KMS-11 (cell line): ENCODE data around the gene TLX3.

Experiments used
- H2AFZ ChIP-seq: fragments of 200-600 bp; sonication (generic); 2 replicates; pipeline ENCODE4 v1.6.1; 2016; ENCODE audit warnings: antibody characterized with exemption, mixed run types, low read depth
- H3K27ac ChIP-seq: fragments of 200-600 bp; sonication (generic); 2 replicates; pipeline ENCODE4 v1.6.1; 2016; ENCODE audit warnings: mild to moderate bottlenecking, mixed run types
- H3K27me3 ChIP-seq: fragments of 200-600 bp; sonication (generic); 2 replicates; pipeline ENCODE4 v1.6.1; 2017; ENCODE audit warnings: mild to moderate bottlenecking, low read depth, mixed run types, moderate library complexity; ENCODE audit not compliant: insufficient read depth
- H3K36me3 ChIP-seq: fragments of 200-600 bp; sonication (generic); 2 replicates; pipeline ENCODE4 v1.6.1; 2017; ENCODE audit warnings: mild to moderate bottlenecking, mixed run types; ENCODE audit not compliant: insufficient read depth
- H3K4me1 ChIP-seq: fragments of 200-600 bp; sonication (generic); 2 replicates; pipeline ENCODE4 v1.6.1; 2016; ENCODE audit warnings: mild to moderate bottlenecking, low read depth, mixed run types; ENCODE audit not compliant: poor library complexity, severe bottlenecking
- H3K4me2 ChIP-seq: fragments of 200-600 bp; sonication (generic); 2 replicates; pipeline ENCODE4 v1.7.0; 2016; ENCODE audit warnings: mild to moderate bottlenecking, mixed run types
- H3K4me3 ChIP-seq: fragments of 200-600 bp; sonication (generic); IDR thresholded peaks from 2 replicates; pipeline ENCODE4 v1.6.1; 2017; ENCODE audit warnings: low read depth, low read length, mixed read lengths; ENCODE audit not compliant: insufficient read depth
- H3K79me2 ChIP-seq: fragments of 200-600 bp; sonication (generic); 2 replicates; pipeline ENCODE4 v1.6.1; 2016; ENCODE audit warnings: low read depth, mixed run types; ENCODE audit not compliant: insufficient read depth
- H3K9ac ChIP-seq: fragments of 200-600 bp; sonication (generic); 2 replicates; pipeline ENCODE4 v1.6.1; 2016; ENCODE audit warnings: mild to moderate bottlenecking, mixed run types
- H4K20me1 ChIP-seq: fragments of 200-600 bp; sonication (generic); 2 replicates; pipeline ENCODE4 v1.6.1; 2016; ENCODE audit warnings: mild to moderate bottlenecking, mixed run types; ENCODE audit not compliant: insufficient read depth
- TF ChIP-seq, protein P1 (sequence below): fragments of 200-600 bp; sonication (generic); conservative IDR thresholded peaks from 2 replicates; pipeline ENCODE4 v1.6.1; 2017; ENCODE audit warnings: low read depth, mild to moderate bottlenecking, antibody characterized with exemption, low read length, moderate library complexity, mixed read lengths

TLX3 gene

DNA sequence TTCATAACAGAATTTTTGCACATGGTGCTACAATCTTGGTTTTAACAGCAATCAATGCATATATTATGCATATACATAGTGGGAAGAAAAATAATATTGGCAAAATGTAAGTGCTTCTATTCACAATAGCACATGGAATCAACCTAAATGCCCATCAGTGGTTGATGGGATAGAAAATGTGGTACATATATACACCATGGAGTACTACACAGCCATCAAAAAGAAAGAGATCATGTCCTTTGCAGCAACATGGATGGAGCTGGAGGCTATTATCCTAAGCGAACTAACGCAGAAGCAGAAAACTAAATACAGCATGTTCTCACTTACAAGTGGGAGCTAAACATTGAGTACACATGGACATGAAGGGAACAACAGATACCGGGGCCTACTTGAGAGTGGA, 37.2 kb upstream of the TLX3 start:
- H3K4me3 ChIP-seq, result no peak overlapping the region
- H3K9ac ChIP-seq, result no peak overlapping the region
- no peaks in the 10 kb centered on the region for H3K27me3 ChIP-seq
- H3K4me1 ChIP-seq, result no peaks in the 10 kb centered on the region
- H4K20me1 ChIP-seq, result no peaks in the 10 kb centered on the region
- TF ChIP-seq, protein P1, sequence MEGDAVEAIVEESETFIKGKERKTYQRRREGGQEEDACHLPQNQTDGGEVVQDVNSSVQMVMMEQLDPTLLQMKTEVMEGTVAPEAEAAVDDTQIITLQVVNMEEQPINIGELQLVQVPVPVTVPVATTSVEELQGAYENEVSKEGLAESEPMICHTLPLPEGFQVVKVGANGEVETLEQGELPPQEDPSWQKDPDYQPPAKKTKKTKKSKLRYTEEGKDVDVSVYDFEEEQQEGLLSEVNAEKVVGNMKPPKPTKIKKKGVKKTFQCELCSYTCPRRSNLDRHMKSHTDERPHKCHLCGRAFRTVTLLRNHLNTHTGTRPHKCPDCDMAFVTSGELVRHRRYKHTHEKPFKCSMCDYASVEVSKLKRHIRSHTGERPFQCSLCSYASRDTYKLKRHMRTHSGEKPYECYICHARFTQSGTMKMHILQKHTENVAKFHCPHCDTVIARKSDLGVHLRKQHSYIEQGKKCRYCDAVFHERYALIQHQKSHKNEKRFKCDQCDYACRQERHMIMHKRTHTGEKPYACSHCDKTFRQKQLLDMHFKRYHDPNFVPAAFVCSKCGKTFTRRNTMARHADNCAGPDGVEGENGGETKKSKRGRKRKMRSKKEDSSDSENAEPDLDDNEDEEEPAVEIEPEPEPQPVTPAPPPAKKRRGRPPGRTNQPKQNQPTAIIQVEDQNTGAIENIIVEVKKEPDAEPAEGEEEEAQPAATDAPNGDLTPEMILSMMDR, result no peak
- H3K4me2 ChIP-seq, result no peak overlapping the region
- no peak overlapping the region for H2AFZ ChIP-seq
- no peaks in the 10 kb centered on the region for H3K36me3 ChIP-seq
- no peaks in the 10 kb centered on the region for H3K79me2 ChIP-seq
- H3K27ac ChIP-seq, result no peak overlapping the region

DNA sequence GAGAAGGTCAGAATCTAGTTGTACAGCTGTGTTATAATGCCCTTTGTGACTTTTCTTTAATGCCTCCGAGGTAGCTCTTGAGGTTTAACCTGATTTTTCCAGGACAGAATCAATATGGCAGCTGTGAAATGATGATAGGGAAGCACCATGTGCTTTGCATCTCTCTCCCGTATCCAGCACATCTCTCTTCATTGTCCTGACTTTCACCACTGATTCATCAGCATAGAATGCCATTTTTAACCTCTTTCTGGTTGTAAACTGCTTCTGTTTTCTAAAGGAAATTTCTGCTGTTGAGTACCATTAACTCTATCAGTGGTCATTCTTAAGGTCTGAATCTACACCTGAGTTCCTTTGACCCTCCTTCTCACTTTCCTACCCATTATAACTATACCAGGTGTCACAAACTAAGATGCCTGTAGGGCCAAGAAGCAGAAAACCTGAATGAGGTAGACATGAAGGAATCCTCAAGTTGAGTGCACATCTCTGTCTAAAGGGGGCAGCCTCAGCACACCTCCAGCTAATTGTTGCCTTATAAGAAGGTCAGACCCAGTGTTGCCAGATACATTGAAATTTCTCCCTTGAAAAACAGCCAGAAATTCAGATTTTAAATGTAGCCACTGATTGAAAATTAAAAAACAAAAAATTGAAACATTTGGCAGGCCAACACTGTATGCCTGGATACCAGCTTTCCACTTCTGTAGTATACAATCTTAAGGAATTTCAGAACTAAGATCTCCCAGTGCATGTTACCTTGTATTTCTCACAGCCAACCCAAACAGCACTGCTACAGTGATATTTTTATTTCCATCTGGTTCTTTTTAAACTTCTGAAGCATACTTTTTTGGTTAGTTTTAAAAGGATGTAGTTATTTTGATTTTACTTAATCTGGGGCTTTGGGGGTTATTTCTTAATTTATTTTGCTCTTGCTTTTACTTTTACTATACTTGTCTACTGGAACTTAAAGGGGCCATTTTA, 35.8 kb upstream of the TLX3 start:
- Histone ChIP-seq H3K4me2 (no peak overlapping the region), H3K4me3 (no peak overlapping the region), H3K36me3 (no peaks in the 10 kb centered on the region), H3K79me2 (no peaks in the 10 kb centered on the region), H2AFZ (no peak overlapping the region), H3K9ac (no peak overlapping the region), H3K4me1 (no peaks in the 10 kb centered on the region), H4K20me1 (no peaks in the 10 kb centered on the region), H3K27me3 (no peaks in the 10 kb centered on the region), H3K27ac (no peak overlapping the region)
- TF ChIP-seq, protein P1, result 0 out of 2 replicates have a peak, but pooled peaks have one; percentile 38

DNA sequence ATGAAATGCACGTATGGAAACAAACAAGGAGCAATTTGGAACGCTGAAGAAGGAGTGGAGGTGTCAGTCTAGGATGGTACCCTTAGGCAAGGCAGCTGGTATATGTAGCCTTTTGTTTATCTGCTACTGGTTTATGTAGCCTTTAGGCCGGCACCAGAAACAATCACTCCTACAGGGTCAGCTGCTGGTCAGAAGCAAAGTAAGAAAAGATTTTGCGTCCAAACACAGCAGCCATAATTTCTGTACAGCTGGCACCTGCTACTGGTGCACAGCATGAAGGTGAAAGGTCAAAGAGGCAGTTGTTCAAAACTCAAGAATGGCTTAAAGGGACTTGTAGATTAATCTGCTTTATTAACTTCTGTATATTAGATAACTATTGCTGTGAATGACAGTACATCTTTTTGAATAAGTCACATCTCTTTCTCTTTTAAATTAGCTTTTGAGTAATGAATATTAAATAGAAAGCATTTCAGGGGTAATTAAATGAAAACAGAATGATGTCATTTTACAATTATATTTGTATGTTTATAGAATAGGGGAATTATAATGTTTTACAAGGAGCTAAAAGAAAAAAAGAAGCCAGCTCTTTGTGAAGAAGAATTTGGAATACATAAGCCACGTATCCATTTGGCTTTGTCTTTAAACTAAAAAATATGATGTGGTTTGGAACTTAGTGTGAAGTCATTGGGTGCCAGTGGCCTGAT, 33.1 kb upstream of the TLX3 start:
- H3K27ac ChIP-seq, result no peak overlapping the region
- no peaks in the 10 kb centered on the region for H3K4me1 ChIP-seq
- no peaks in the 10 kb centered on the region for H4K20me1 ChIP-seq
- TF ChIP-seq, protein P1, result no peak
- no peak overlapping the region for H3K9ac ChIP-seq
- no peaks in the 10 kb centered on the region for H3K27me3 ChIP-seq
- no peak overlapping the region for H3K4me3 ChIP-seq
- H3K4me2 ChIP-seq, result no peak overlapping the region
- H3K36me3 ChIP-seq, result no peaks in the 10 kb centered on the region
- H2AFZ ChIP-seq, result no peak overlapping the region
- no peaks in the 10 kb centered on the region for H3K79me2 ChIP-seq

DNA sequence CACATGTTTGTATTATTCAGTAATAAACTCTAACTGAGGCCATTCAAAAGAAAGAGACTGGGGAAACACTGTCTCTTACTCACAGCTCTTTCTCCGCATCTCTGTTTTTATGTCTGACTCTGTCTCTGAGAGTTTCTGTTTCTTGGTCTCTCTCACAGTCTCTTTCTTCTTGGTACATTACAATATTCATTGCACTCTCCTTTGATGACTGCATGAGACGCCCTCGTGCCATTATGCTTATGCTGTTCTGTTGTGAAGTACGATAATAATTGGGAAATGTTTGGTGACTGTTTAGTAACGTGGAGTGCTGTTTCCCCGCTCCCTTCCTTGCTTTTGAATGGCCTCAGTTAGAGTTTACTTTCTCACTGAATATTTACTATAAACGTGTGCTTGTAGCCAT, 25.3 kb upstream of the TLX3 start:
- H3K9ac ChIP-seq, result no peak overlapping the region

More for the DNA sequence above, 25.3 kb upstream of the TLX3 start:
- Histone ChIP-seq H3K27ac (no peak overlapping the region), H3K36me3 (no peaks in the 10 kb centered on the region), H3K4me1 (no peaks in the 10 kb centered on the region), H3K4me3 (no peak overlapping the region), H4K20me1 (no peaks in the 10 kb centered on the region), H3K27me3 (no peaks in the 10 kb centered on the region), H3K79me2 (no peaks in the 10 kb centered on the region), H3K4me2 (no peak overlapping the region), H2AFZ (no peak overlapping the region)
- TF ChIP-seq, protein P1, result no peak
